Measurements from ENCODE around the gene NTSR1. TPM values are rescaled to one million over a fixed set of nuclear protein-coding genes. Genes with fewer than 3 reads are reported as not detected.

NTSR1 gene
- polyA plus RNA-seq, 1 donor from 2014 or later = 0.05 TPM

GRCh38 chr20:62753626-62754025, 45.0 kb downstream of the NTSR1 start:
- H3K79me2 ChIP-seq (replicated peaks; ENCODE audit: insufficient read depth, low read length) = no peaks in the 10 kb centered on the region
- no peak overlapping the region for H3K4me3 ChIP-seq (ENCODE audit: low read length)
- no peaks in the 10 kb centered on the region for H3K9me2 ChIP-seq (ENCODE audit: insufficient read depth, low read length)
- H4K20me1 ChIP-seq (ENCODE audit: insufficient read depth) = no peaks in the 10 kb centered on the region
- H2AFZ ChIP-seq (ENCODE audit: low read depth, low read length) = no peak overlapping the region
- H3K27ac ChIP-seq (ENCODE audit: low read length) = no peak overlapping the region
- H3K9me3 ChIP-seq (ENCODE audit: low read length) = no peaks in the 10 kb centered on the region
- no peak overlapping the region for H3K4me2 ChIP-seq (ENCODE audit: low read length)
- H3K9ac ChIP-seq (ENCODE audit: low read length) = no peak overlapping the region
- no peaks in the 10 kb centered on the region for H3K36me3 ChIP-seq (ENCODE audit: insufficient read depth, low read length)
- no peaks in the 10 kb centered on the region for H3K27me3 ChIP-seq (ENCODE audit: insufficient read depth, low read depth, low read length)
- H3F3A ChIP-seq (ENCODE audit: insufficient read depth, low read length, poor library complexity, severe bottlenecking) = no peaks in the 10 kb centered on the region
- no peak for TF ChIP-seq TAF1 (IDR thresholded peaks at IDR 0.05; ENCODE audit: low read depth)
- no peak for TF ChIP-seq REST (IDR thresholded peaks at IDR 0.05; ENCODE audit: borderline replicate concordance)
- no peak for TF ChIP-seq POLR2AphosphoS5 (IDR thresholded peaks at IDR 0.05)
- TF ChIP-seq SMC3 (conservative IDR thresholded peaks at IDR 0.05; ENCODE audit: poor library complexity) = no peak
- no peak for TF ChIP-seq CTCF (IDR thresholded peaks at IDR 0.05; ENCODE audit: poor library complexity, severe bottlenecking)
- no peak for TF ChIP-seq MXI1 (conservative IDR thresholded peaks at IDR 0.05; ENCODE audit: poor library complexity, severe bottlenecking)
- TF ChIP-seq EP300 (conservative IDR thresholded peaks at IDR 0.05; ENCODE audit: poor library complexity, severe bottlenecking) = no peak

GRCh38 chr20:62754122-62754990, 45.7 kb downstream of the NTSR1 start:
- Histone ChIP-seq H3K36me3 (ENCODE audit: insufficient read depth, low read length) (no peaks in the 10 kb centered on the region), H3K9ac (ENCODE audit: low read length) (no peak overlapping the region), H3K4me2 (ENCODE audit: low read length) (no peak overlapping the region), H4K20me1 (ENCODE audit: insufficient read depth) (no peaks in the 10 kb centered on the region), H3F3A (ENCODE audit: insufficient read depth, low read length, poor library complexity, severe bottlenecking) (no peaks in the 10 kb centered on the region), H3K79me2 (replicated peaks; ENCODE audit: insufficient read depth, low read length) (no peaks in the 10 kb centered on the region), H3K9me2 (ENCODE audit: insufficient read depth, low read length) (no peaks in the 10 kb centered on the region), H3K27ac (ENCODE audit: low read length) (no peak overlapping the region), H3K9me3 (ENCODE audit: low read length) (no peaks in the 10 kb centered on the region), H3K27me3 (ENCODE audit: insufficient read depth, low read depth, low read length) (no peaks in the 10 kb centered on the region), H2AFZ (ENCODE audit: low read depth, low read length) (no peak overlapping the region), H3K4me3 (ENCODE audit: low read length) (no peak overlapping the region)
- TF ChIP-seq CTCF (IDR thresholded peaks at IDR 0.05; ENCODE audit: poor library complexity, severe bottlenecking) = no peak
- TF ChIP-seq MXI1 (conservative IDR thresholded peaks at IDR 0.05; ENCODE audit: poor library complexity, severe bottlenecking) = no peak
- no peak for TF ChIP-seq TAF1 (IDR thresholded peaks at IDR 0.05; ENCODE audit: low read depth)
- no peak for TF ChIP-seq EP300 (conservative IDR thresholded peaks at IDR 0.05; ENCODE audit: poor library complexity, severe bottlenecking)
- no peak for TF ChIP-seq SMC3 (conservative IDR thresholded peaks at IDR 0.05; ENCODE audit: poor library complexity)
- TF ChIP-seq EZH2 (IDR thresholded peaks at IDR 0.05; ENCODE audit: borderline replicate concordance, insufficient read depth, low read length, poor library complexity, severe bottlenecking) = no peak
- no peak for TF ChIP-seq REST (IDR thresholded peaks at IDR 0.05; ENCODE audit: borderline replicate concordance)
- no peak for TF ChIP-seq POLR2AphosphoS5 (IDR thresholded peaks at IDR 0.05)
- TF ChIP-seq RAD21 (conservative IDR thresholded peaks at IDR 0.05) = no peak

Measured in neural cell (in vitro differentiated cells).